Measurements from ENCODE around the gene SLIT1. TPM values are rescaled to one million over a fixed set of nuclear protein-coding genes. Genes with fewer than 3 reads are reported as not detected.
A peak's percentile ranks its signal among the peaks of the same experiment; 100 is the strongest.

SLIT1 gene
- total RNA-seq: 0.49 TPM

DNA sequence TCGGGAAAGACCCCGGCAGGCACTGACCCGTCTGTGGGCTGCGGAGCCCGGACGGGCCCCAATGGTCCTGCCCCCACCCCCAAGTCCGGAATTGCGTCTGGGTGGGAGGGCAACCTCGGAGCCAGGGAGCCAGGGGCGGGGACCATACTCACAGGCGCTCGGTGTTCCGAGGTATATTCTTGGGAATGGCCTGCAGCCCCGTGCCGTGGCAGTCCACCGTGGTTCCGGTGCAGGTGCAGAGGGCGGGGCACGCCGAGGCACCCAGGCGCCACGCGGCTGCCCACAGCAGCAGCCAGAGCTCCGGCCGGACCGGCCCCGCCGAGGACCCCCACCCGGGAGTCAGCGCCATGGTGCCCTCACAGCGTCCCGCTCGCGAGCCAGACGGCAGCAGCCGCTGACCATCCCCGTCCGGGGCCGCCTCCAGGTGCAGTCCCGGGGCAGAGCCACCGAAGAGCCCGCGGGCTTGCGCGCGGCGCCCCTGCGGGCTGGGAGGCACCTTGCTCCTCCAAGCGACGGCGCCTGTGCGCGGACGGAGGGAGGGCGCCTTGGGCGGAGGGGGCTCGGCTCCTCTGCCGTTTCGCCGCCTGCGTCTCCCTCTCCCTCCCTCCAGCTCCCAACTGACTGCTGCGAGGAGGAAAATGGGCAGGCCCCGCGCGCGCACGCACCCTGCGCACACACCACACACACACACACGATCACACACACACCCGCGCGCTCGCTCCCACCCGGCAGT is at the start of gene SLIT1:
Gene SLIT1, minus strand, starts transcription at position 634 of the 733 bp plus-strand sequence. Its CDS starts 285 bp downstream, at position 349.
- no peaks in the 10 kb centered on the region for H3K36me3 ChIP-seq
- no peaks in the 10 kb centered on the region for H3K9me3 ChIP-seq
- peak within 1 kb of the TSS; percentile 21 to 33 for H3K4me3 ChIP-seq
- intact Hi-C loops (cut with DNase I): no loop called here
- peaks cover 7% of the 10 kb centered on the region for H3K27me3 ChIP-seq
- DNase-seq (ENCODE audit: extremely low spot score in 2 of 2): no peak
- H3K27ac ChIP-seq: no peak within 1 kb of the TSS
- TF ChIP-seq, protein P1, sequence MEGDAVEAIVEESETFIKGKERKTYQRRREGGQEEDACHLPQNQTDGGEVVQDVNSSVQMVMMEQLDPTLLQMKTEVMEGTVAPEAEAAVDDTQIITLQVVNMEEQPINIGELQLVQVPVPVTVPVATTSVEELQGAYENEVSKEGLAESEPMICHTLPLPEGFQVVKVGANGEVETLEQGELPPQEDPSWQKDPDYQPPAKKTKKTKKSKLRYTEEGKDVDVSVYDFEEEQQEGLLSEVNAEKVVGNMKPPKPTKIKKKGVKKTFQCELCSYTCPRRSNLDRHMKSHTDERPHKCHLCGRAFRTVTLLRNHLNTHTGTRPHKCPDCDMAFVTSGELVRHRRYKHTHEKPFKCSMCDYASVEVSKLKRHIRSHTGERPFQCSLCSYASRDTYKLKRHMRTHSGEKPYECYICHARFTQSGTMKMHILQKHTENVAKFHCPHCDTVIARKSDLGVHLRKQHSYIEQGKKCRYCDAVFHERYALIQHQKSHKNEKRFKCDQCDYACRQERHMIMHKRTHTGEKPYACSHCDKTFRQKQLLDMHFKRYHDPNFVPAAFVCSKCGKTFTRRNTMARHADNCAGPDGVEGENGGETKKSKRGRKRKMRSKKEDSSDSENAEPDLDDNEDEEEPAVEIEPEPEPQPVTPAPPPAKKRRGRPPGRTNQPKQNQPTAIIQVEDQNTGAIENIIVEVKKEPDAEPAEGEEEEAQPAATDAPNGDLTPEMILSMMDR (IDR thresholded peaks at IDR 0.05): no peak
- TF ChIP-seq POLR2A (IDR thresholded peaks at IDR 0.05) (no peak), POLR2AphosphoS5 (IDR thresholded peaks at IDR 0.05; ENCODE audit: insufficient read depth in 1 of 2, low read depth in 1 of 2) (no peak)
- peaks cover 15% of the 10 kb centered on the region for H3K4me1 ChIP-seq

DNA sequence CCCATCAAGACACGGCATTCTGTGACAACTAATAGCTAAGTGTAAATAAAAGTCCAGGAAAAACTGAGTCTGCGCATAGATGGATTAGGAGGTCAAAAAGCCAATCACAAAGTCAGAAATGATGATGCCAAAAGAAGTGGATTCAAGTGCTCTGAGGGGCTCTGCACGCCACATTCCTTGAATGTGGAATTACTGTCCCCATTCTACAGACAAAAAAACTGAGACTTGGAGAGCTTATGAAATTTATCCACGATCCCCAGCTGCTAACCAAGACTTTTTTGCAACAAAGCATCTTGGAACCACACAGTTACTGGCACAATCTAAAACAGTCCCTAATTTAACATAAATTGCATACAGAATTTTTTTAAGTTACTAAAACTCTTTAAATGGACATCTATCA is 49.6 kb upstream of the SLIT1 start:
- H3K4me1 ChIP-seq: no peaks in the 10 kb centered on the region
- no peak for TF ChIP-seq POLR2A (IDR thresholded peaks at IDR 0.05)
- no peak for TF ChIP-seq POLR2AphosphoS5 (IDR thresholded peaks at IDR 0.05; ENCODE audit: insufficient read depth in 1 of 2, low read depth in 1 of 2)
- TF ChIP-seq, protein P1 (IDR thresholded peaks at IDR 0.05): no peak
- intact Hi-C loops (cut with DNase I): no loop called here

DNA sequence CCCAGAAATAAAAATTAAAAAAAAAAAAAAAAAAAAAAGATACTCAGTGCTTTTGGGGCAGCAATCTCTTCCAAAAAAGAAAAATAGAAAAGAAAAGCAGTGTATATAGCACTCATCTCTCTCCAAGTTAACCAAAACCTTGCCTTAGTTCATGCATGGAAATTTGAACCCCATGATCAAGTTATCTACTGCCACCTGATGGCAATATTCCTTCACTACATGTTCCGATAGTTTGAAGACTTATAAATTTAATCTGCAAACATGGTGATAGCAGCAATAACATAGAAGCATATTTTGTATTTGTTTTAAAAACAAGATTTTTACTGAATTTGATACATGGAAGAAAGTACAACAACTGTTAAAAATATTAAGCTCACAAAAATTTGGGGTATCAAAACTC is 48.6 kb upstream of the SLIT1 start:
- H3K4me3 ChIP-seq: no peak overlapping the region
- no peaks in the 10 kb centered on the region for H3K27me3 ChIP-seq
- TF ChIP-seq POLR2AphosphoS5 (IDR thresholded peaks at IDR 0.05; ENCODE audit: insufficient read depth in 1 of 2, low read depth in 1 of 2): no peak
- TF ChIP-seq, protein P1 (IDR thresholded peaks at IDR 0.05): peak in 1 of 3 experiments; percentile 30
- no peaks in the 10 kb centered on the region for H3K9me3 ChIP-seq
- DNase-seq (ENCODE audit: extremely low spot score in 2 of 2): no peak
- H3K36me3 ChIP-seq: no peaks in the 10 kb centered on the region
- no peaks in the 10 kb centered on the region for H3K4me1 ChIP-seq
- H3K27ac ChIP-seq: no peak overlapping the region
- intact Hi-C loops (cut with DNase I): no loop called here

More for the DNA sequence above, 49.6 kb upstream of the SLIT1 start:
- no peak for DNase-seq (ENCODE audit: extremely low spot score in 2 of 2)
- Histone ChIP-seq H3K36me3 (no peaks in the 10 kb centered on the region), H3K27ac (no peak overlapping the region), H3K27me3 (no peaks in the 10 kb centered on the region), H3K9me3 (no peaks in the 10 kb centered on the region), H3K4me3 (no peak overlapping the region)

DNA sequence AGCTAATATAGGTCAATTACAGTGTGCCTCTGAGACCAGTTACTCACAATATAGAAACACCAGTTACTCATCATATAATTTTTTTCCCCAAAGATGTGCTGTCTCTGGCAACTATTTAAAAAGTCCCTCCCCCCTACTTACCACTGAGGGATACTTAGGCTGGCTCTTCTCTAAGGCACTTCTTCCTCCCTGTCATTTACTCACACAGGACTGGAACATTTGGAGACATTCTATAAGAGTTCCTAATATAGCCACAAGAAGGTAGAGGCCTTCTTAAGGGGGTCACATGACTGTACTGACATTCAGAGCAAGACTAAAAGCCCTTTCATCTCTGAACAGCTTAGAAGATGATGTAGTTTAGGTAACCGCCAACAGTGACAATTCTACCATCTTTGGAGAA is 44.4 kb upstream of the SLIT1 start:
- Histone ChIP-seq H3K4me3 (no peak overlapping the region), H3K4me1 (no peaks in the 10 kb centered on the region), H3K27me3 (no peaks in the 10 kb centered on the region), H3K27ac (no peak overlapping the region), H3K9me3 (no peaks in the 10 kb centered on the region), H3K36me3 (peaks cover 0 to 14% of the 10 kb centered on the region in 2 donors)
- TF ChIP-seq POLR2A (IDR thresholded peaks at IDR 0.05) (no peak), POLR2AphosphoS5 (IDR thresholded peaks at IDR 0.05; ENCODE audit: insufficient read depth in 1 of 2, low read depth in 1 of 2) (no peak)
- TF ChIP-seq, protein P1 (IDR thresholded peaks at IDR 0.05): no peak
- intact Hi-C loops (cut with DNase I): no loop called here
- no peak for DNase-seq (ENCODE audit: extremely low spot score in 2 of 2)

DNA sequence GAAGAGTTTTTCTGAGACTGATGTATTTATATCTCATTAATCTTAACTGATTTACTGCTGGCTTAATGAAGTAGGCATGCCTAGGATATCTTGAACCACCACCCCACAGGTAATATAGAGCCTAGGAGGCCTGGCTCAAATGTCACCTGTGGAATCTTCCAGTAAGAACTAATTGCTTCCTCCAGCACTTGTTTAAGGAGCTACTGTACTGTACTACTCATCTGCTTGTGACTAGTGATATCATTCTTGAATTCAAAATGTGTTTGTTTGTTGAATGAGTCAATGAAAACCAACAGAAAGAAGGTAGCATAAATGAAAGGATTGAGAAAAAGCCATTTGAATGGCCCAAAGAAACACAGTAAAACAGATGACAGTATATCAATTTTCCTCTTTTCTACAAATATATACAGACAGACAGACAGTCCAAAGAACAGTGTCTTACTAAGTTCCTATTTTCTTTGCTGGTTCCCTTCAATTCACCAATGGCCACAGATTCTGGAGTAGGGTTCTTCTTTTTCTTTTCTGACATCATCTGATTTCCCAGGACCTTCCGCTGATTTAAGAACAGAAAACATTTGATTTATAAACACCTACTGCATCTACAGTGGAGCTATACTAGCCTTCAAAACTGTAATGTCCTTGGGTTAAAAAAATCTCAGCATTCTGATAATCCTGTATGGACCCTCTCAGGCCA is 43.7 kb upstream of the SLIT1 start:
- Histone ChIP-seq H3K27me3 (no peaks in the 10 kb centered on the region), H3K36me3 (peaks cover 0 to 20% of the 10 kb centered on the region in 2 donors), H3K27ac (no peak overlapping the region), H3K9me3 (no peaks in the 10 kb centered on the region), H3K4me3 (no peak overlapping the region), H3K4me1 (no peaks in the 10 kb centered on the region)
- DNase-seq (ENCODE audit: extremely low spot score in 2 of 2): no peak
- TF ChIP-seq POLR2AphosphoS5 (IDR thresholded peaks at IDR 0.05; ENCODE audit: insufficient read depth in 1 of 2, low read depth in 1 of 2): no peak
- TF ChIP-seq, protein P1 (IDR thresholded peaks at IDR 0.05): no peak
- no peak for TF ChIP-seq POLR2A (IDR thresholded peaks at IDR 0.05)
- intact Hi-C loops (cut with DNase I): no loop called here
